H1 (cell line): ENCODE data around the gene ZNF382.

Experiments
- CHD2 ChIP-seq: IDR thresholded peaks from 2 replicates; pipeline ENCODE4 v1.6.1; 2012; ENCODE audit warnings: low read length, improper control_type of control experiment
- CTCF ChIP-seq, 3 experiments: IDR thresholded peaks; 1 replicate in 2 of 3; 2 replicates in 1 of 3; pipeline versions ENCODE4 v1.5.1 to v1.6.1; 2011; ENCODE audit warnings: low read length in 3 of 3, mild to moderate bottlenecking in 3 of 3, inconsistent platforms in 2 of 3, low read depth in 1 of 3, moderate library complexity in 1 of 3; ENCODE audit not compliant: insufficient read depth in 1 of 3; ENCODE audit errors: control extremely low read depth in 1 of 3
- EZH2 ChIP-seq: fragments of 200-600 bp; sonication (generic); IDR thresholded peaks from 2 replicates; pipeline ENCODE4 v1.7.1; 2012; ENCODE audit warnings: low read depth, mild to moderate bottlenecking, moderate library complexity, low read length, inconsistent platforms; ENCODE audit not compliant: severe bottlenecking
- HDAC2 ChIP-seq, 2 experiments: fragments of 300-600 bp in 1 of 2; sonication (generic) in 1 of 2; IDR thresholded peaks; 2 replicates each; pipeline ENCODE4 v1.6.1; 2011 to 2012; ENCODE audit warnings: low read depth in 2 of 2, low read length in 2 of 2, mild to moderate bottlenecking in 2 of 2, moderate library complexity in 2 of 2, borderline replicate concordance in 1 of 2, inconsistent platforms in 1 of 2
- JUN ChIP-seq: IDR thresholded peaks from 2 replicates; pipeline ENCODE4 v1.6.1; 2011; ENCODE audit warnings: low read depth, mild to moderate bottlenecking, improper control_type of control experiment, low read length
- POLR2A ChIP-seq, 2 experiments: IDR thresholded peaks; 1 replicate in 1 of 2; 2 replicates in 1 of 2; pipeline ENCODE4 v1.6.1; 2011; ENCODE audit warnings: low read depth in 2 of 2, low read length in 2 of 2, mild to moderate bottlenecking in 2 of 2; ENCODE audit errors: control extremely low read depth in 1 of 2
- POLR2AphosphoS5 ChIP-seq: IDR thresholded peaks from 2 replicates; pipeline ENCODE4 v1.6.1; 2011; ENCODE audit warnings: low read depth, low read length
- RAD21 ChIP-seq, 2 experiments: IDR thresholded peaks in 1 of 2; conservative IDR thresholded peaks in 1 of 2; 2 replicates each; pipeline ENCODE4 v1.6.1; 2011; ENCODE audit warnings: low read depth in 2 of 2, low read length in 2 of 2, improper control_type of control experiment in 1 of 2, inconsistent platforms in 1 of 2, mild to moderate bottlenecking in 1 of 2, moderate library complexity in 1 of 2
- SP1 ChIP-seq: IDR thresholded peaks from 2 replicates; pipeline ENCODE4 v1.6.1; 2011; ENCODE audit warnings: low read depth, low read length
- TAF7 ChIP-seq: optimal IDR thresholded peaks from 2 replicates; pipeline ENCODE3; 2011; ENCODE audit warnings: low read depth, mild to moderate bottlenecking, inconsistent platforms, low read length, moderate library complexity, borderline replicate concordance
- ZNF274 ChIP-seq: IDR thresholded peaks from 2 replicates; pipeline ENCODE4 v1.7.0; 2012; ENCODE audit warnings: low read length, borderline replicate concordance; ENCODE audit errors: extremely low read depth

- TF ChIP-seq CTCF (IDR thresholded peaks at IDR 0.05; ENCODE audit: control extremely low read depth in 1 of 3, insufficient read depth in 1 of 3, low read depth in 1 of 3, low read length in 3 of 3) (no peak), ZNF274 (no peak), EZH2 (no peak), POLR2A (IDR thresholded peaks at IDR 0.05; ENCODE audit: control extremely low read depth in 1 of 2, low read depth in 2 of 2, low read length in 2 of 2) (no peak), HDAC2 (IDR thresholded peaks at IDR 0.05; ENCODE audit: borderline replicate concordance in 1 of 2, low read depth in 2 of 2, low read length in 2 of 2) (no peak), CHD2 (no peak), RAD21 (IDR thresholded peaks at IDR 0.05 in 1 of 2, conservative IDR thresholded peaks at IDR 0.05 in 1 of 2; ENCODE audit: low read depth in 2 of 2, low read length in 2 of 2) (no peak), JUN (no peak), SP1 (no peak), POLR2AphosphoS5 (no peak), TAF7 (no peak)
Observed at GRCh38 chr19:36672368-36672767, 67.3 kb downstream of the ZNF382 start.
